HEK293T (cell line): ENCODE measurements around the gene TOPAZ1.

Experiments
- CTBP1 ChIP-seq: fragments of 450-650 bp; IDR thresholded peaks from 2 replicates; pipeline ENCODE4 v1.6.1; 2016; ENCODE audit warnings: borderline replicate concordance
- FOXK2 ChIP-seq: fragments of 450-650 bp; IDR thresholded peaks from 2 replicates; pipeline ENCODE4 v1.6.1; 2016; ENCODE audit warnings: mild to moderate bottlenecking
- LEF1 ChIP-seq: fragments of 450-650 bp; IDR thresholded peaks from 2 replicates; pipeline ENCODE4 v1.6.1; 2017; ENCODE audit warnings: mild to moderate bottlenecking, borderline replicate concordance
- SP1 ChIP-seq: fragments of 450-650 bp; IDR thresholded peaks from 2 replicates; pipeline ENCODE4 v1.6.1; 2017
- TARDBP ChIP-seq: fragments of 450-650 bp; IDR thresholded peaks from 2 replicates; pipeline ENCODE4 v1.6.1; 2016
- TF ChIP-seq, protein P1 (sequence below): fragments of 450-650 bp; IDR thresholded peaks from 2 replicates; pipeline ENCODE4 v1.6.1; 2016

DNA sequence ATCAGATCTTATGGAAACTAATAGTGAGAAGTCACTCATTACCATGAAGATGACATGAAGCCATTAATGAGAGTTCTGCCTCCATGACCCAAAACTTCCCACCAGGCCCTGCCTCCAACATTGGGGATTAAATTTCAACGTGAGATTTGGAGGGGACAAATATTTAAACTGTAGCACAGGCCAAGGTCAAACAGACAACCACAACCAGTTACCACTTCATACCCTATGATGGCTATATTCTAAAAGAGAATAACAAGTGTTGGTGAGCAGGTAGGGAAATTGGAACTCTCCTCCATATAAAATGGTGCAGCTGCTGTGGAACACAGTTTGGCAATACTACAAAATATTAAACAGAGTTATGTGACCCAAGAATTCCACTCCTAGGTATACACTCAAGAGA, 133.8 kb downstream of the TOPAZ1 start:
- no peak for TF ChIP-seq LEF1
- no peak for TF ChIP-seq TARDBP
- no peak for TF ChIP-seq SP1
- TF ChIP-seq CTBP1, result no peak
- TF ChIP-seq, protein P1, sequence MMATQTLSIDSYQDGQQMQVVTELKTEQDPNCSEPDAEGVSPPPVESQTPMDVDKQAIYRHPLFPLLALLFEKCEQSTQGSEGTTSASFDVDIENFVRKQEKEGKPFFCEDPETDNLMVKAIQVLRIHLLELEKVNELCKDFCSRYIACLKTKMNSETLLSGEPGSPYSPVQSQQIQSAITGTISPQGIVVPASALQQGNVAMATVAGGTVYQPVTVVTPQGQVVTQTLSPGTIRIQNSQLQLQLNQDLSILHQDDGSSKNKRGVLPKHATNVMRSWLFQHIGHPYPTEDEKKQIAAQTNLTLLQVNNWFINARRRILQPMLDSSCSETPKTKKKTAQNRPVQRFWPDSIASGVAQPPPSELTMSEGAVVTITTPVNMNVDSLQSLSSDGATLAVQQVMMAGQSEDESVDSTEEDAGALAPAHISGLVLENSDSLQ, result no peak
- TF ChIP-seq FOXK2, result no peak
